GM21423 (cell line): ENCODE data around the gene USP44.
"Not testable (repeated sequence)": the region's sequence is repeated elsewhere in the genome, so short reads cannot be mapped to it uniquely, and the experiment has no call there.

ENCODE experiments used
- ATAC-seq: cut with Tn5 transposase; IDR thresholded peaks from one replicate; pipeline ENCODE4 v1.9.1; 2021; ENCODE audit warnings: mild to moderate bottlenecking, moderate library complexity; ENCODE audit not compliant: unreplicated experiment

USP44 gene

GRCh38 chr12:95551305-95551704 is at the start of gene USP44:
Gene USP44, minus strand, starts transcription at chr12:95551476. Its CDS starts 17,220 bp downstream, at chr12:95534256.
- ATAC-seq, result no peak

DNA sequence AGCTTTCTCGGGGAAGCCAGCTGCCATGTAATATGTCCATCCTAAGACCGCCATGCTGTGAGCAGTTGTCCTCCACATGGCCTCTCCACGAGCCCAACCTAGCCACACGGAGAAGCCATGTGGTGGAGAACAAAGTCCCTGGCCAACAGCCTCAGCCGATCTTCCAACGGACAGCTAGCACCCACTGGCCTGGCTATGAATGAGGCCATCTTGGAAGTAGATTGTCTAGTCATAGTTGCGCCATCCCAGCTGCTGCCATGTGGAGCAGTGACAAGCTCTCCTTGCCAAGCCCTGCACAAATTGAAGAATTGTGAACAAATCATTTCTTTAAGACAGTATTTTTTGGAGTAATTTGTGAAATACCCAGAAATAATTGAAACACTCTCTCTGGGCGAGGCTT is 49.3 kb upstream of the USP44 start:
- no peak for ATAC-seq

GRCh38 chr12:95599880-95600279 is 48.6 kb upstream of the USP44 start:
- ATAC-seq, result no peak

DNA sequence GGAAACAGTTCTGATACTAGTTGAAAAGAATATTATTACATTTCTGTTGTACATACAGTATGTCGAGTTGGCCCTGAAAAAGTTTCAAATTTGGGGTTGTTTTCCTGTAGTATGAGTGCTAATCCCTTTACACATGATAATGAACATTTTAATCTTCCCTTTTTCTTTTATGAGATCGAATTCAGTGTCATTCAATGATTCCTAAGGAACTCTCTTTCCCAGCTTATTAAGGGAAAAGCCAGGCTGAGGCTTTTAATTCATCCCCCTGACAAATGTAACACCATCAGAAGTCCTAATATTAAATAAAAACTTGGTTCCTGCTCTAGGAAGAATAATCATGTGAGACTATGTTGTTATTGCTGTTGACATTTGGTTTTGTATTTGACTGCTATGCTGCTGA is 42.9 kb upstream of the USP44 start:
- ATAC-seq, result no peak

GRCh38 chr12:95593266-95593871 is 42.1 kb upstream of the USP44 start:
- no peak for ATAC-seq

GRCh38 chr12:95591731-95592130 is 40.5 kb upstream of the USP44 start:
- ATAC-seq, result no peak

DNA sequence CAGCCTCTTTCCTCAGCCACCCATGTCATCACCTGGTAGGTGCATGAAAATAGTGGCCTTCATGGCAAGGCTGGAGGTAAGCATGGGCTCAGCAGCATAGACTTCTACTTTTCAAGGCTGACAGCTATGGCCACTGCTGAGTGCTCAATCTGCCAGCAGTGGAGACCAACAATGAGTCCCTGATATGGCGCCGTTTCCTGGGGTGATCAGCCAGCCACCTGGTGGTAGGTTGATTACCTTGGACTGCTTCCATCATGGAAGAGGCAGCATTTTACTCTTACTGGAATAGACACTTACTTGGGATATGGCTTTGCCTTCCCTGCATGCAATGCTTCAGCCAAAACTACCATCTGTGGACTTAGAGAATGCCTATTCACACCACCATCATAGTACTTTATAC is 39.5 kb upstream of the USP44 start:
- no peak for ATAC-seq

DNA sequence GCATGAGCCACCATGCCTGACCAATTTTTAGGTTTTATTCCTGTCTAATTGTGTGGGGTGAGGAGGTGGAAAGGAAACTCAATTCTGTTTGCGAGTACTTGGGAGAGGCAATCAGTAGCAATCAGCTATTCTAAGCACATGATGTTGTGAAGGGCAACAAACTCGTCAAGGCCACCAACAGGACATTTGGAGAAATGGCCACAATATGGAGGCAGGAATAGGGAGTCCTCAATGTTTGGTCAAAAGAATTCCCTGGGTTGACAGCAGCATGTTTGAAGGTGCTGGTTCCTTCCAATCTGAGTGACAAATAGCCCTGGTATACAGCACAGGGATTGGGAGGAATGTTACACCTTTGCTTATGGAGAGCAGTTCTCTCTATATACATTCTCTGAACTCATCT is 32.7 kb upstream of the USP44 start:
- ATAC-seq, result no peak

GRCh38 chr12:95582230-95583058 is 31.2 kb upstream of the USP44 start:
- no peak for ATAC-seq

DNA sequence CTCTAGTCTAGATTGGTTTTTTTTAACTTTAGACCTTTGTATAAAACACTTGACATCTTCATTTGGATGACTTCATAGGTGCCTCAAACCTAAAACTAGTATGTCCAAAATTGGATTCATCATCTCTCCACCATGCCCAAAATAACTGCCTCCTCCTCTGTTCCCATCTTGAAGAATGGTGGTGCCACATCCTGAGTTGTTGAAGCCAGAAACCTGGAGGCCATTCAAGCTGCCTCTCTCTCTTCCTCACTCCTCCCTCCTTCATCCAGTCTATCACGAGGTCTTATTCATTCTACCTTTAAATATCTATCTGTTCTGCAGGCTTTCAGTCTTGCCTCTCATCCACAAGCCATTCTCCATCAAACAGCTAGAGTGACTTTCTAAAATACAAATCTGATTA is 26.5 kb upstream of the USP44 start:
- no peak for ATAC-seq

- ATAC-seq, result no peak
Observed at GRCh38 chr12:95574799-95575452, 23.6 kb upstream of the USP44 start.

DNA sequence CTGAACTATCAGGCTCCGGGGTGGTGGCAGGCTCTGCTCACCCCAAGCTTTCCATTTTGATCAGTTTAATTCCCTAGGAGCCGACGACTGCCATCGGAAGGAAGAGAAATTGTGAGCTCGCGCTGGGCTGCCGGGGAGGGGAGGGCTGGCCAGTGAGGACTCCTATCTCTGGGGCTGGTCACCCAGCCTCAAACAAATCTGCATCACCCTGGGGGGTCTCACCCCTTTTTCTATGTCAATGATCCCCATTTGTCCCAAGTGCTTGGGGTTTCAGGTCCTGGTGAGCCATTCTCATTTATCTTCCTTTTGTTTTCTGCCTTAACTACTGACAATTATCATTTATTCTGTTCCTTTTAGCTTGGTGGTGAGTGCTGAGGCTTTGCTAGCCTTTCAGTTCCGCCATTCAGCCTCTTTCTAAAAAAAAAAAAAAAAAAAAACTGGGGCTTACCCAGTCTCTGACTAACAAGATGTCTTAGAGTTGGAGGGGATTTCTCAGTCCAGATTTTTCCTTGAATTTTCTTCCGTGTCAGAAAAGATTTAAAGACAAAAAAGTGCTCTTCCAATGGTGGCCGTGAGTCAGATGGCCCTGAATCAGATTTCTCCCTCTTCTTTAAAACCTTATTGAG is 22.8 kb upstream of the USP44 start:
- no peak for ATAC-seq

DNA sequence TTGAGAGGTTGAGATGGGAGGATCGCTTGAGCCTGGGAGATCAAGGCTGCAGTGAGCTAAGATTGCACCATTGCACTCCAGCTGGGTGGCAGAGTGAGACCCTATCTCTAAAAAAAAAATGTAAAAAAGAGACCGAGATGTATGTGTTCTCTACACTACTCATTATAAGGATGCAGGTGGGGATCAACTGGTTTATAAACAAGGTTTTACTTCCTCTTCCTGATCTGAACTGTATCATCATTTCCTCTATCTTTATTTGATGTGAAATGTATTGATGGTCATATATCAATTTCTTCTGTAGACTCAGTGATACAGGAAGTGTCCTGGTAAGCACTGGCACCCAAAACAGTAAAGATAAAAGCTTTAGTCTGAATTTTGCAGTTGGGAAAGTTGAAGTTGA is 20.1 kb upstream of the USP44 start:
- no peak for ATAC-seq

GRCh38 chr12:95568045-95568444 is 16.8 kb upstream of the USP44 start:
- ATAC-seq, result not testable (repeated sequence)

- ATAC-seq, result no peak
Observed at GRCh38 chr12:95557625-95558024, 6.3 kb upstream of the USP44 start.

DNA sequence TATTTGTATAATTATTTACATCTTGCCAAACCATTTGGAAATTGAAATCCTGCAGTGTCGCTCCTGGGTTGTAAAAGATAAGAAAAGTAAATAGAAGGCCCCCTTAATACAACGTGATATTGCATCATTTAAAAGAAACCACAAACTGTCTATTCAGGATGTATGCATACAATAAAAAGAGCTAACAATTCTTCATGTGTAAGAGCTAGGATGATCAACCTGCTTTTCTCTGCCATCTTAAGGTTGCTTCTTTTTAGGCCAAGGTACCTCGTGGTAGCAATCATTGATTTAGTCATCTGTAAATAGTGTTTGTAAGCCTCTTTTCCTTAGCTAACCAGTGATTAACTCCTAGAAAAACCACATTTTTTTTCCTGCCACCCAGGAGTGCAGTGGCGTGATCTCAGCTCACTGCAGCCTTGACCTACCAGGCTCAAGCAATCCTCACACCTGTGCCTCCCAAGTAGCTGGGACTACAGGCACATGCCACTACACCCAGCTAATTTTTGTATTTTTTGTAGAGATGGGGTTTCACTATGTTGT is 3.3 kb upstream of the USP44 start:
- no peak for ATAC-seq

DNA sequence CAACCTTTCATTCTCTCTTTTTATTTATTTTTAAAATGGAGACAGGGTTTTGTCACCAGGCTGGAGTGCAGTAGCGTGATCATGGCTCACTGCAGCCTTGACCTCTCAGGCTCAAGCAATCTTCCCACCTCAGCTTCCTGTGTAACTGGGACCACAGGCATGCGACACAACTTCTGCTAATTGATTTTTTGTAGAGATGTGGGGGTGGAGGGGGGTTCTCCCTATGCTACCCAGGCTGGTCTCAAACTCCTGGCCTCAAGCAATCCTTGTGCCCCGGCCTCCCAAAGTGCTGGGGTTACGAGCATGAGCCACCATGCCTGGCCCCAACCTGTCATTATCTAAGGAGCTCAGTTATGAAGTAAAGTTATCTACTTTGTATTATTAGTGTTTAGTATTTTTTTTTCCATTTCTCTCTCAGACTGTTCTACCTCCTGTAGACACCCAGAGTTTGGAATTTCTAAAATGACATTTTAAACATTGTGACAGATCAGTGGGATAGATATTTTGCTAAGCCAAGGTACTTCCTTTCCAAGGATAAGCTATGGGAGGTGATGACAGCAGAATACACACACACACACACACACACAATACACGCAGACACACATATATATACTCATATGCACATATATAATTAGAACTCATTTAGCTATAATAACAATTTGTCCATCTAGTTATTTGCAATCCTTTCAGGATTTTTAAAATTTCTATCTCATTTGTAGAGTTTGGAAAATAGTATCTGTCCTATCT is 2.1 kb upstream of the USP44 start:
- ATAC-seq, result no peak

- no peak for ATAC-seq
Observed at GRCh38 chr12:95551913-95552516, 739 bp upstream of the USP44 start.

DNA sequence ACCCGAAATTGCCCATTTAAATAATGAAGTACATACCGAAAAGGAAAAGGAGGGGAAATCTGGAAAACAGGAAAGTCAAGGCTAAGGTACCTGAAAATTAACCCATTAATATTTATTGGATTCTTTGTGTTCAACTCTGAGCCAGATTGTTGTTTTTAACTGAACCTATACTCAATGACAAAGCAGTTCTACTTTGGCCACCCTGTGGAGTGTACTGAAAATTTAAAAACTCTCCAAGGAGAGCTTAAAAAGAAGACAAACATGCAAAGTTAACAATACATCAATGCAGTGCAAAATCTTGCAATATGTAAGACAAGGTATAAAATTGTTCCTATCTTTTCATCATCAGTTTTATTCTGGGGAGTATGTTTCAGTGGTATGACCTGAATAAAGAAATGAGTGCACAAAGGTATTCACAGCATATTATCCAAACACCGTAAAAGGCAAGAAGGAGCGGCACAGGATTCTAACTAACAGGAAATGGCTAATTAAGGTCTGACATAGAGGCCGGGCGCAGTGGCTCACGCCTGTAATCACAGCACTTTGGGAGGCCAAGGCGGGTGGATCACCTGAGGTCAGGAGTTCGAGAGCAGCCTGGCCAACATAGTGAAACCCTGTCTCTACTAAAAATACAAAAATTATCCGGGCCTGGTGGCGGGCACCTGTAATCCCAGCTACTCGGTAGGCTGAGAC is 1.7 kb downstream of the USP44 start:
- no peak for ATAC-seq
